ENCODE measurements around the gene FATE1. TPM values are rescaled to one million over a fixed set of nuclear protein-coding genes. Genes with fewer than 3 reads are reported as not detected.

FATE1 gene
- total and polyA plus RNA-seq, 2 experiments from 2014 or later, result not detected

- Histone ChIP-seq H3K36me3 (replicated peaks; ENCODE audit: insufficient read depth, low read depth) (no peaks in the 10 kb centered on the region), H2AFZ (no peak overlapping the region), H3K9me3 (ENCODE audit: low read depth) (no peaks in the 10 kb centered on the region), H3K79me2 (no peaks in the 10 kb centered on the region), H3K4me1 (ENCODE audit: insufficient read depth) (no peaks in the 10 kb centered on the region), H3K4me2 (no peak overlapping the region), H3K9me2 (replicated peaks; ENCODE audit: insufficient read depth) (no peaks in the 10 kb centered on the region), H3K27me3 (no peaks in the 10 kb centered on the region), H4K20me1 (ENCODE audit: insufficient read depth, poor library complexity, severe bottlenecking) (no peaks in the 10 kb centered on the region), H3K4me3 (no peak overlapping the region), H3K27ac (no peak overlapping the region)
- WGBS (ENCODE audit: low lambda C conversion rate, missing lambda C conversion rate), result 49% methylated on average over 2 of the region's 2 CpGs
- no peak for DNase-seq (ENCODE audit: low spot score)
- TF ChIP-seq CTCF (IDR thresholded peaks at IDR 0.05; ENCODE audit: poor library complexity), result no peak
- no peak for TF ChIP-seq EZH2 (IDR thresholded peaks at IDR 0.05; ENCODE audit: borderline replicate concordance)
- TF ChIP-seq EZH2phosphoT487 (IDR thresholded peaks at IDR 0.05; ENCODE audit: low read depth, severe bottlenecking, unreplicated experiment), result no peak
These were observed 30.7 kb downstream of the FATE1 start for GRCh38 chrX:151746502-151746901.

DNA sequence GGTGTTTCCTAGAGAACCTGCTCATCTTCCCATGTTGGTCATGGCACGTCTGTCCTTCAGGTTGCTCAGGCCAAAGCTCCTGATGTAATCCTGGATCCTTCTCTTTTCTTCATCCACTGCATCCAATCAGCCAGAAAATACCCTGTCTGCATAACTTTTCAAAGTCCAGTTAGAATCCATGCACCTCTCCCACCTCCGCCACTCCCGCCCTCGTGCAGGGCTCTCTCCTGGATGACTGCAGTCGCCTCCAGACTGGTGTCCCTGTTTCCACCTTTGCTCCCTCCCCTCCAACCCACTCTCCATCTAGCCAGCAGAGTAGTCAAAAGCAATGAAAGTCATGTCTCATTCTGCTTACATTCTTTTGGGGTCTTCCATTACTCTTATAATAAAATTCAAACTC, 34.7 kb downstream of the FATE1 start:
- no peak overlapping the region for H3K27ac ChIP-seq
- no peak for DNase-seq (ENCODE audit: low spot score)
- no peaks in the 10 kb centered on the region for H3K9me2 ChIP-seq (replicated peaks; ENCODE audit: insufficient read depth)
- H3K4me1 ChIP-seq (ENCODE audit: insufficient read depth), result no peaks in the 10 kb centered on the region
- H3K4me2 ChIP-seq, result no peak overlapping the region
- H2AFZ ChIP-seq, result no peak overlapping the region
- H3K79me2 ChIP-seq, result no peaks in the 10 kb centered on the region
- H3K4me3 ChIP-seq, result no peak overlapping the region
- no peaks in the 10 kb centered on the region for H3K27me3 ChIP-seq
- no peaks in the 10 kb centered on the region for H3K36me3 ChIP-seq (replicated peaks; ENCODE audit: insufficient read depth, low read depth)
- H4K20me1 ChIP-seq (ENCODE audit: insufficient read depth, poor library complexity, severe bottlenecking), result no peaks in the 10 kb centered on the region
- no peaks in the 10 kb centered on the region for H3K9me3 ChIP-seq (ENCODE audit: low read depth)
- TF ChIP-seq CTCF (IDR thresholded peaks at IDR 0.05; ENCODE audit: poor library complexity) (no peak), EZH2phosphoT487 (IDR thresholded peaks at IDR 0.05; ENCODE audit: low read depth, severe bottlenecking, unreplicated experiment) (no peak), EZH2 (IDR thresholded peaks at IDR 0.05; ENCODE audit: borderline replicate concordance) (no peak)
- 89% methylated on average over 5 of the region's 5 CpGs for WGBS (ENCODE audit: low lambda C conversion rate, missing lambda C conversion rate)

GRCh38 chrX:151752847-151753246, 37.0 kb downstream of the FATE1 start:
- Histone ChIP-seq H3K27ac (no peak overlapping the region), H3K4me2 (no peak overlapping the region), H3K9me2 (replicated peaks; ENCODE audit: insufficient read depth) (no peaks in the 10 kb centered on the region), H3K36me3 (replicated peaks; ENCODE audit: insufficient read depth, low read depth) (no peaks in the 10 kb centered on the region), H3K79me2 (no peaks in the 10 kb centered on the region), H4K20me1 (ENCODE audit: insufficient read depth, poor library complexity, severe bottlenecking) (no peaks in the 10 kb centered on the region), H3K27me3 (no peaks in the 10 kb centered on the region), H2AFZ (no peak overlapping the region), H3K4me1 (ENCODE audit: insufficient read depth) (no peaks in the 10 kb centered on the region), H3K4me3 (no peak overlapping the region), H3K9me3 (ENCODE audit: low read depth) (no peaks in the 10 kb centered on the region)
- WGBS (ENCODE audit: low lambda C conversion rate, missing lambda C conversion rate), result 82% methylated on average over 5 of the region's 5 CpGs
- no peak for DNase-seq (ENCODE audit: low spot score)
- TF ChIP-seq EZH2phosphoT487 (IDR thresholded peaks at IDR 0.05; ENCODE audit: low read depth, severe bottlenecking, unreplicated experiment) (no peak), CTCF (IDR thresholded peaks at IDR 0.05; ENCODE audit: poor library complexity) (no peak), EZH2 (IDR thresholded peaks at IDR 0.05; ENCODE audit: borderline replicate concordance) (no peak)

Data from hepatocyte (in vitro differentiated cells).